Measurements from ENCODE around the gene GSTCD. TPM values are rescaled to one million over a fixed set of nuclear protein-coding genes. Genes with fewer than 3 reads are reported as not detected.

The GSTCD gene
- total RNA-seq, 1 donor from 2014 or later = 14.0 TPM

DNA sequence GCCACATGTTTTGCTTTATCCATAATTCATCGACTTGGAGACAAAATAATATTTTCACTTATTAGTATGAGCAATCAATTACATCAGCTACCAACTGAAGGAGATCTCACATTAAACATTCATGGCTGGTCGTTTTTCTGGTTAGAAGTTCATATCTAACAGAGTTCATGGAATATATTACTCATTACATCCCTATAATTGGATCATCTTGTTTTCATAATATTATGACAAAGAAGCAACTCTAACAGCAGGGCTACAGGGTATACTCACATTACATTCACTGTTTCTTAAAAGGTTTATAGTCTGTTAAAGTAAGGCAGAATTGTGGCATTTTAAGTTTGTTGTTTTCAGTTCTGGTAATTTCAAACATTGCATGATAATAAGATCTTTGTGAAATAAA is 33.0 kb downstream of the GSTCD start:
- no peak for DNase-seq (ENCODE audit: low spot score)
- Mint-ChIP-seq H3K36me3 (ENCODE audit: low read depth, unreplicated experiment) (peaks cover 22% of the 10 kb centered on the region), H3K9me3 (ENCODE audit: unreplicated experiment) (no peaks in the 10 kb centered on the region), H3K27ac (ENCODE audit: unreplicated experiment) (no peak overlapping the region), H3K4me1 (ENCODE audit: unreplicated experiment) (no peaks in the 10 kb centered on the region), H3K4me3 (ENCODE audit: unreplicated experiment) (no peak overlapping the region), H3K27me3 (ENCODE audit: unreplicated experiment) (no peaks in the 10 kb centered on the region)
- TF ChIP-seq, protein P1, sequence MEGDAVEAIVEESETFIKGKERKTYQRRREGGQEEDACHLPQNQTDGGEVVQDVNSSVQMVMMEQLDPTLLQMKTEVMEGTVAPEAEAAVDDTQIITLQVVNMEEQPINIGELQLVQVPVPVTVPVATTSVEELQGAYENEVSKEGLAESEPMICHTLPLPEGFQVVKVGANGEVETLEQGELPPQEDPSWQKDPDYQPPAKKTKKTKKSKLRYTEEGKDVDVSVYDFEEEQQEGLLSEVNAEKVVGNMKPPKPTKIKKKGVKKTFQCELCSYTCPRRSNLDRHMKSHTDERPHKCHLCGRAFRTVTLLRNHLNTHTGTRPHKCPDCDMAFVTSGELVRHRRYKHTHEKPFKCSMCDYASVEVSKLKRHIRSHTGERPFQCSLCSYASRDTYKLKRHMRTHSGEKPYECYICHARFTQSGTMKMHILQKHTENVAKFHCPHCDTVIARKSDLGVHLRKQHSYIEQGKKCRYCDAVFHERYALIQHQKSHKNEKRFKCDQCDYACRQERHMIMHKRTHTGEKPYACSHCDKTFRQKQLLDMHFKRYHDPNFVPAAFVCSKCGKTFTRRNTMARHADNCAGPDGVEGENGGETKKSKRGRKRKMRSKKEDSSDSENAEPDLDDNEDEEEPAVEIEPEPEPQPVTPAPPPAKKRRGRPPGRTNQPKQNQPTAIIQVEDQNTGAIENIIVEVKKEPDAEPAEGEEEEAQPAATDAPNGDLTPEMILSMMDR (IDR thresholded peaks at IDR 0.05; ENCODE audit: unreplicated experiment) = no peak

DNA sequence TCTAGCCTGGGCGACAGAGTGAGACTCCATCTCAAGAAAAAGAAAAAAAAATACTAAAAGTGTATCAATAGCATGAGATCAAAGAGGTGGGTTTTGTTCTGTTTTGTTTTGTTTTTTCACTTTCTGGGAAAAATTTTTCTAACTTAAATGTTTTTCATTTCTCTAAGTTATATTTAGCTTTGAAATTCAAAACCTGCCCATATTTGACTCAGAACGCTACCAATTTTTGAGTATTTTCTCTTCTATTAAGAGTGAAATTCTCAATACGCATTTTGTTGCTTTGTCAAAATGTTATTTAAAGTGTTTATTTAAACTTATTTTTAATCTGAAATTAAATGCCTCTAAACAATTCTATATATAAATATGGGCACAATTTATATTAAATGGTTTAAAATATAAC is 39.6 kb downstream of the GSTCD start:
- DNase-seq (ENCODE audit: low spot score) = no peak
- TF ChIP-seq, protein P1 (IDR thresholded peaks at IDR 0.05; ENCODE audit: unreplicated experiment) = no peak
- H3K27me3 Mint-ChIP-seq (ENCODE audit: unreplicated experiment) = no peaks in the 10 kb centered on the region
- H3K36me3 Mint-ChIP-seq (ENCODE audit: low read depth, unreplicated experiment) = no peaks in the 10 kb centered on the region
- no peaks in the 10 kb centered on the region for H3K4me1 Mint-ChIP-seq (ENCODE audit: unreplicated experiment)
- no peak overlapping the region for H3K27ac Mint-ChIP-seq (ENCODE audit: unreplicated experiment)
- H3K4me3 Mint-ChIP-seq (ENCODE audit: unreplicated experiment) = no peak overlapping the region
- H3K9me3 Mint-ChIP-seq (ENCODE audit: unreplicated experiment) = no peaks in the 10 kb centered on the region

DNA sequence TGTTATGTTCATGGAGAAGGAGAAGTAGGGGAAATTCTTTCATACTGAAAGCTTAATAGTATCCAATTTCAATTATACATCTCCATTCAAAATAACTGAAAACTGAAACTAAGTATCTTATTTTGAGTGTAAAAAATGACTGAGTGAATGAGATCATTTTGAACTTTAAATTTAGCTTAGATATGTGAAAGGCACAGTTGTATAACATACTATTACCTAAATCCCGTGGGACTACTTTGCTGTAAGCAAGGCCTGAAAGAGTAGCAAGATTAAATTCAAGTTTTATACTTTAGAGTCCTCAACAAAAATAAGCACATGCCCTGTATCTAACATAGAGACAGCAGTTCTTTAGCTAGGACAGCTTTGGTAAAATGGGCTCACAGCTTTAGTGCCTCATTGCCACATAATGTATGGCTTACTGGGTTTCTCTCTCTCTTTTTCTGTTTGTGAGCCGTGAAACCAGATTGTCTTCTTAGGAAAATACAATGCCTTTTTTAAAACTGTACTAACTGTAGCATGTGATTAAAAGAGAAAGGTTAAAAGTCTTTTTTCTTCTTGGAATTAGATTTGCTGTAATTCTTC is 43.2 kb downstream of the GSTCD start:
- Mint-ChIP-seq H3K36me3 (ENCODE audit: low read depth, unreplicated experiment) (no peaks in the 10 kb centered on the region), H3K27ac (ENCODE audit: unreplicated experiment) (no peak overlapping the region), H3K27me3 (ENCODE audit: unreplicated experiment) (no peaks in the 10 kb centered on the region), H3K4me3 (ENCODE audit: unreplicated experiment) (no peak overlapping the region), H3K9me3 (ENCODE audit: unreplicated experiment) (no peaks in the 10 kb centered on the region), H3K4me1 (ENCODE audit: unreplicated experiment) (no peaks in the 10 kb centered on the region)
- TF ChIP-seq, protein P1 (IDR thresholded peaks at IDR 0.05; ENCODE audit: unreplicated experiment) = no peak
- no peak for DNase-seq (ENCODE audit: low spot score)

DNA sequence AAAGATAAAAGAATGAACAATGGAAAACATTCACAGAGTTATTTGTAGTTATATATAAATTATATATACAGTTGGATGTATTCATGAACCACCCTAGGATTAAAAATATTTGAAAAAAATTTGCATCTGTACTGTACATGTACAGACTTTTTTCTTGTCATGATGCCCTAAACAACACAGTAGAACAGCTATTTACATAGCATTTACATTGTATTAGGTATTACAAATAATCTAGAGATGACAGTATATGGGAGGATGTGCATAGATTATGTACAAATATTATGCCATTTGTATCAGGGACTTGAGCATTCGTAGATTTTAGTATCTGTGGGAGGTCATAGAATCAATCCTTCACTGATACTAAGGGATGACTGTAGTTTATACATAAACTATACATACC is 44.8 kb downstream of the GSTCD start:
- no peak for DNase-seq (ENCODE audit: low spot score)
- TF ChIP-seq, protein P1 (IDR thresholded peaks at IDR 0.05; ENCODE audit: unreplicated experiment) = no peak
- H3K36me3 Mint-ChIP-seq (ENCODE audit: low read depth, unreplicated experiment) = no peaks in the 10 kb centered on the region
- no peaks in the 10 kb centered on the region for H3K4me1 Mint-ChIP-seq (ENCODE audit: unreplicated experiment)
- H3K27ac Mint-ChIP-seq (ENCODE audit: unreplicated experiment) = no peak overlapping the region
- no peaks in the 10 kb centered on the region for H3K27me3 Mint-ChIP-seq (ENCODE audit: unreplicated experiment)
- no peak overlapping the region for H3K4me3 Mint-ChIP-seq (ENCODE audit: unreplicated experiment)
- no peaks in the 10 kb centered on the region for H3K9me3 Mint-ChIP-seq (ENCODE audit: unreplicated experiment)

DNA sequence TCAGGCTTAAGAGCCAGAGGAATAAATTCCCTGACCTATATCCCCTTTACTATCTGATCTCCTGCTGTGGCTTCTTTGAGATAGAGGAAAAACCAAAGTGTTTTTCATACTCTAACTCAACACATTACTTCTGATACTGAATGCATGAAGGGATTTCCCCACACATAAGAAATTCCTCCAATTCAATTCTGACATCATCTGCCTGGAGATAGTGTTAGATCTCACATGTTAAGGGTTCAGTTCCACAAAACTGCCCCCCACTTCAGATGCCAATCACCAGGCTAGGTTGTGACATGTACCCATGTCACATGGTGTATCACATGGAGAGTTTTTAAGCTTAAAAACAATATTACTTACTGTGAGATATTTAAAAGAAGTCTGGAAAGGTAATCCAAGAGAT is 46.8 kb downstream of the GSTCD start:
- no peak overlapping the region for H3K27ac Mint-ChIP-seq (ENCODE audit: unreplicated experiment)
- no peaks in the 10 kb centered on the region for H3K27me3 Mint-ChIP-seq (ENCODE audit: unreplicated experiment)
- TF ChIP-seq, protein P1 (IDR thresholded peaks at IDR 0.05; ENCODE audit: unreplicated experiment) = no peak
- H3K36me3 Mint-ChIP-seq (ENCODE audit: low read depth, unreplicated experiment) = no peaks in the 10 kb centered on the region
- no peaks in the 10 kb centered on the region for H3K9me3 Mint-ChIP-seq (ENCODE audit: unreplicated experiment)
- no peak overlapping the region for H3K4me3 Mint-ChIP-seq (ENCODE audit: unreplicated experiment)
- no peak for DNase-seq (ENCODE audit: low spot score)
- no peaks in the 10 kb centered on the region for H3K4me1 Mint-ChIP-seq (ENCODE audit: unreplicated experiment)

All from endothelial cell (in vitro differentiated cells).